Body of pancreas (tissue), 4 donors: Measurements from ENCODE around the gene DIO2. TPM values are rescaled to one million over a fixed set of nuclear protein-coding genes. Genes with fewer than 3 reads are reported as not detected.

ENCODE experiments used
- ATAC-seq: fragments of 150-250 bp; one replicate; pipeline ENCODE4 v1.9.1; 2016
- DNase-seq, 4 donors: peaks; one replicate each; pipeline ENCODE4 v3.0.0-alpha.2; 2019
- H3K27ac ChIP-seq, 4 donors: fragments of 200-600 bp; sonication (generic); 1 replicate in 3 of 4; 2 replicates in 1 of 4; pipeline versions ENCODE4 v1.5.1 to v1.6.1; 2016 to 2019; ENCODE audit warnings: mild to moderate bottlenecking in 1 of 4, mixed read lengths in 1 of 4, moderate library complexity in 1 of 4
- H3K27me3 ChIP-seq, 2 donors: fragments of 200-600 bp; sonication (generic); one replicate each; pipeline ENCODE4 v1.6.0; 2016; ENCODE audit warnings: mild to moderate bottlenecking in 1 of 2
- H3K36me3 ChIP-seq, 2 donors: fragments of 200-600 bp; sonication (generic); replicated peaks in 1 of 2; 2 replicates each; pipeline ENCODE4 v1.5.1; 2016; ENCODE audit warnings: low read depth in 2 of 2; ENCODE audit not compliant: insufficient read depth in 1 of 2
- H3K4me1 ChIP-seq: fragments of 200-600 bp; sonication (generic); one replicate; pipeline ENCODE4 v1.6.0; 2016
- H3K4me3 ChIP-seq, 2 donors: fragments of 200-600 bp; sonication (generic); 1 replicate in 1 of 2; 2 replicates in 1 of 2; pipeline ENCODE4 v1.5.1; 2016 to 2019
- H3K9me3 ChIP-seq, 3 donors: fragments of 200-600 bp; sonication (generic); 1 replicate in 2 of 3; 2 replicates in 1 of 3; pipeline ENCODE4 v1.5.1; 2016
- POLR2A ChIP-seq, 3 donors: fragments of 450-650 bp; IDR thresholded peaks; one replicate each; pipeline ENCODE4 v1.6.1; 2016; ENCODE audit warnings: antibody characterized with exemption in 3 of 3, mild to moderate bottlenecking in 2 of 3
- WGBS, 2 donors: methylation state at CpG; one replicate each; pipeline ENCODE4 v1.1.5; 2017; 5-methylcytosine and 5-hydroxymethylcytosine counted together
- intact Hi-C: fragments of 100-400 bp; cut with DNase I; formaldehyde crosslinking; loops from one replicate; pipeline ENCODE4 v1.15.1; 2023
- total RNA-seq, 2 donors: library from RNA; depleted of rRNA; stranded (reverse); fragments of >200 nt; gene quantifications; one replicate each; pipeline ENCODE4 v1.1.0, GENCODE V29; 2016
- TF ChIP-seq, protein P1 (sequence below), 7 experiments: fragments of 450-650 bp in 4 of 7; fragments of 200-600 bp in 3 of 7; sonication (generic) in 3 of 7; IDR thresholded peaks; one replicate each; pipeline ENCODE4 v1.5.1; 2016 to 2019; ENCODE audit warnings: antibody characterized with exemption in 7 of 7

DIO2 gene
- total RNA-seq, 2 donors from 2014 or later: under 0.01 to 1.8 TPM

DNA sequence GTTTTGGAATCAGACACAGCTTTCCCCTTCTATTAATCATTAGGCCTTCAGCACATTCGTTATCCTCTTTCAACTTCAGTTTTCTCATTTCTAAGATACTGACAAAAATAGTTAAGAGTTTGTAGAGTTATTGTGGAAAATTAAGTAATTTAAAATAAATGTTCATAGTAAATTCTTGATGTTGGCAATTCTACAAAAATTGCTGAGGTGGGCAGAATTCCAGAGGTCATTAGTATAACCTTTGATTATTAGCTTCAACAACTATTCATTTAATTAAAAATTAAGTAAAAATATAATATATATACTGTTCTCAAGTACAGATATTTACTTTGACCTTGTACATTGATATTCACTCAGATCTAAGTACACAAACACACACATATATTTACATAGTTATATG, 58.5 kb downstream of the DIO2 start:
- H3K9me3 ChIP-seq: no peaks in the 10 kb centered on the region
- no peak for TF ChIP-seq POLR2A (IDR thresholded peaks at IDR 0.05)
- intact Hi-C loops: no loop called here

DNA sequence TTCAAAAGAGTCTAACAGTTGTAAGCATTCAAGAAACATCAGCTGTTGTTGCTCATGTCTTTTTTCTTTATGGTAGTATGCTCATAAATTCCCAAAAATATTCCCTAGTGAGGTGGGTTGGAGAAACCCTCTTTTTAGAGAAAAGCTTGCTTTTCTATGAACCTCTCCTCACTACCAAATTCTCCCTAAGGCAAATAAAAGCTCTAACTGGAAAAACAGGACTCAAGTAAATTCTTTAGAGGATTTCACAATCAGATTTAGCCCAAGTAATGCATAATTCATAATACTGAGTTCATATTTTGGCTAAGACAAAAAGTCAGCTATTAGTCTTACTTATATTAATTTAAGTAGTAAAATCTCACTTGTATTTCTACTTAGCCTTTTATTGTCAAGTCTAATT, 59.1 kb downstream of the DIO2 start:
- no peaks in the 10 kb centered on the region for H3K4me1 ChIP-seq
- no peaks in the 10 kb centered on the region for H3K36me3 ChIP-seq
- intact Hi-C loops: no loop called here
- no peak for ATAC-seq
- H3K27ac ChIP-seq: no peak overlapping the region
- no peaks in the 10 kb centered on the region for H3K27me3 ChIP-seq
- DNase-seq: no peak
- H3K9me3 ChIP-seq: no peaks in the 10 kb centered on the region
- no peak for TF ChIP-seq POLR2A (IDR thresholded peaks at IDR 0.05)
- TF ChIP-seq, protein P1, sequence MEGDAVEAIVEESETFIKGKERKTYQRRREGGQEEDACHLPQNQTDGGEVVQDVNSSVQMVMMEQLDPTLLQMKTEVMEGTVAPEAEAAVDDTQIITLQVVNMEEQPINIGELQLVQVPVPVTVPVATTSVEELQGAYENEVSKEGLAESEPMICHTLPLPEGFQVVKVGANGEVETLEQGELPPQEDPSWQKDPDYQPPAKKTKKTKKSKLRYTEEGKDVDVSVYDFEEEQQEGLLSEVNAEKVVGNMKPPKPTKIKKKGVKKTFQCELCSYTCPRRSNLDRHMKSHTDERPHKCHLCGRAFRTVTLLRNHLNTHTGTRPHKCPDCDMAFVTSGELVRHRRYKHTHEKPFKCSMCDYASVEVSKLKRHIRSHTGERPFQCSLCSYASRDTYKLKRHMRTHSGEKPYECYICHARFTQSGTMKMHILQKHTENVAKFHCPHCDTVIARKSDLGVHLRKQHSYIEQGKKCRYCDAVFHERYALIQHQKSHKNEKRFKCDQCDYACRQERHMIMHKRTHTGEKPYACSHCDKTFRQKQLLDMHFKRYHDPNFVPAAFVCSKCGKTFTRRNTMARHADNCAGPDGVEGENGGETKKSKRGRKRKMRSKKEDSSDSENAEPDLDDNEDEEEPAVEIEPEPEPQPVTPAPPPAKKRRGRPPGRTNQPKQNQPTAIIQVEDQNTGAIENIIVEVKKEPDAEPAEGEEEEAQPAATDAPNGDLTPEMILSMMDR (IDR thresholded peaks at IDR 0.05): no peak
- H3K4me3 ChIP-seq: no peak overlapping the region

More for the DNA sequence above, 58.5 kb downstream of the DIO2 start:
- Histone ChIP-seq H3K4me1 (no peaks in the 10 kb centered on the region), H3K27ac (no peak overlapping the region), H3K36me3 (no peaks in the 10 kb centered on the region), H3K27me3 (no peaks in the 10 kb centered on the region), H3K4me3 (no peak overlapping the region)
- ATAC-seq (no peak), DNase-seq (no peak)
- 69 to 79% methylated on average over 1 of the region's 1 CpG for WGBS, 2 donors

DNA sequence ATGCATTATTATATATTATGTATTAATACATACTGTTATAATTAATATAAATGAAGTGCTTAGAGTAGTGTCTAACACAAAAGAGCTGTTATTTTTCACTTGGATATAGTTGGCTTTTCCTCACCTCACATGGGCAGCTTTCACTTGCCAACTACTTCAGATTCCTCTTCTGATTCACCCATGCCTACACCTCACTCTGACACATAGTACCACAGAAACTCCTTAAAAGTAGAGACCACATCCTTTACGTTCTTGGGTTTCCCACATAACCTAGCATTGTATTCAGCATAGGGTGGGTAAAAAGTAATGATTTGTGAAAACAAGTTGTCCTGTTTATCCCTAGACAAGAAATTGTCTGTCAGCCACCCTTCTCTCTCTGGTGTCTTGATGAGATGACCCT, 61.0 kb downstream of the DIO2 start:
- 83 to 88% methylated on average over 1 of the region's 1 CpG for WGBS, 2 donors
- no peaks in the 10 kb centered on the region for H3K36me3 ChIP-seq
- DNase-seq: no peak
- ATAC-seq: no peak
- H3K9me3 ChIP-seq: no peaks in the 10 kb centered on the region
- intact Hi-C loops: no loop called here
- no peak for TF ChIP-seq POLR2A (IDR thresholded peaks at IDR 0.05)
- TF ChIP-seq, protein P1 (IDR thresholded peaks at IDR 0.05): no peak
- H3K4me1 ChIP-seq: no peaks in the 10 kb centered on the region
- H3K27ac ChIP-seq: no peak overlapping the region
- no peak overlapping the region for H3K4me3 ChIP-seq
- no peaks in the 10 kb centered on the region for H3K27me3 ChIP-seq
